H9 (cell line): Measurements from ENCODE around the gene MYO1D. TPM values are rescaled to one million over a fixed set of nuclear protein-coding genes. Genes with fewer than 3 reads are reported as not detected.

Experiments
- DNase-seq: peaks from one replicate; pipeline ENCODE4 v3.0.0-alpha.2; 2017
- H2AFZ ChIP-seq: one replicate; pipeline ENCODE4 v1.6.1; 2013; ENCODE audit warnings: mild to moderate bottlenecking, low read length, control low read depth, moderate library complexity
- H2AK5ac ChIP-seq: 2 replicates; pipeline ENCODE4 v1.6.1; 2013; ENCODE audit warnings: low read length, control low read depth, mixed read lengths; ENCODE audit not compliant: insufficient read length
- H2BK120ac ChIP-seq: one replicate; pipeline ENCODE4 v1.6.1; 2013; ENCODE audit warnings: low read depth, mild to moderate bottlenecking, low read length, control low read depth, inconsistent platforms; ENCODE audit not compliant: poor library complexity, severe bottlenecking
- H2BK12ac ChIP-seq: 2 replicates; pipeline ENCODE4 v1.6.1; 2013; ENCODE audit warnings: low read length, control low read depth, mixed read lengths, low read depth; ENCODE audit not compliant: insufficient read length
- H2BK15ac ChIP-seq: 2 replicates; pipeline ENCODE4 v1.6.1; 2013; ENCODE audit warnings: low read depth, low read length, control low read depth
- H2BK20ac ChIP-seq: one replicate; pipeline ENCODE4 v1.6.1; 2013; ENCODE audit warnings: low read depth, mild to moderate bottlenecking, low read length, control low read depth, inconsistent platforms; ENCODE audit not compliant: poor library complexity, severe bottlenecking
- H2BK5ac ChIP-seq: 2 replicates; pipeline ENCODE4 v1.6.1; 2013; ENCODE audit warnings: low read length, control low read depth, mixed read lengths; ENCODE audit not compliant: insufficient read length
- H3K14ac ChIP-seq: 2 replicates; pipeline ENCODE4 v1.6.1; 2013; ENCODE audit warnings: low read length, control low read depth; ENCODE audit not compliant: insufficient read depth
- H3K18ac ChIP-seq: 2 replicates; pipeline ENCODE4 v1.6.1; 2013; ENCODE audit warnings: low read depth, mild to moderate bottlenecking, mixed read lengths, low read length, control low read depth; ENCODE audit not compliant: insufficient read length
- H3K23ac ChIP-seq: 2 replicates; pipeline ENCODE4 v1.6.1; 2013; ENCODE audit warnings: low read length, control low read depth, mixed read lengths, low read depth; ENCODE audit not compliant: insufficient read length
- H3K23me2 ChIP-seq: 2 replicates; pipeline ENCODE4 v1.6.1; 2013; ENCODE audit warnings: low read depth, mild to moderate bottlenecking, mixed read lengths, low read length, control low read depth; ENCODE audit not compliant: insufficient read length, poor library complexity, severe bottlenecking
- H3K27ac ChIP-seq: 2 replicates; pipeline ENCODE4 v1.5.1; 2013; ENCODE audit warnings: low read length, control low read depth, mixed read lengths, low read depth; ENCODE audit not compliant: insufficient read length
- H3K27me3 ChIP-seq: 2 replicates; pipeline ENCODE4 v1.6.1; 2013; ENCODE audit warnings: low read length, control low read depth, inconsistent platforms; ENCODE audit not compliant: insufficient read depth
- H3K4ac ChIP-seq: 2 replicates; pipeline ENCODE4 v1.6.1; 2013; ENCODE audit warnings: low read depth, mild to moderate bottlenecking, control low read depth, inconsistent platforms, low read length, moderate library complexity
- H3K4me1 ChIP-seq: 2 replicates; pipeline ENCODE4 v1.6.1; 2013; ENCODE audit warnings: low read length, control low read depth, inconsistent platforms; ENCODE audit not compliant: insufficient read depth
- H3K4me2 ChIP-seq: 2 replicates; pipeline ENCODE4 v1.6.1; 2013; ENCODE audit warnings: low read length, control low read depth, mixed read lengths; ENCODE audit not compliant: insufficient read length, insufficient read depth
- H3K56ac ChIP-seq: 2 replicates; pipeline ENCODE4 v1.6.1; 2013; ENCODE audit warnings: low read depth, mild to moderate bottlenecking, mixed read lengths, low read length, control low read depth; ENCODE audit not compliant: insufficient read length
- H3K79me1 ChIP-seq: 2 replicates; pipeline ENCODE4 v1.6.1; 2013; ENCODE audit warnings: low read depth, mild to moderate bottlenecking, moderate library complexity, low read length, control low read depth, inconsistent platforms; ENCODE audit not compliant: insufficient read depth, poor library complexity, severe bottlenecking
- H3K79me2 ChIP-seq: 2 replicates; pipeline ENCODE4 v1.6.1; 2013; ENCODE audit warnings: low read length, control low read depth, inconsistent platforms; ENCODE audit not compliant: insufficient read depth
- H3K9ac ChIP-seq: 2 replicates; pipeline ENCODE4 v1.6.1; 2013; ENCODE audit warnings: low read length, control low read depth, mixed read lengths; ENCODE audit not compliant: insufficient read length; ENCODE audit errors: extremely low read depth
- H3K9me3 ChIP-seq: one replicate; pipeline ENCODE4 v1.6.1; 2013; ENCODE audit warnings: low read depth, low read length, inconsistent platforms; ENCODE audit not compliant: control insufficient read depth
- H3T11ph ChIP-seq: one replicate; pipeline ENCODE4 v1.6.1; 2013; ENCODE audit warnings: mild to moderate bottlenecking, low read length, control low read depth, inconsistent platforms
- H4K20me1 ChIP-seq: one replicate; pipeline ENCODE4 v1.6.1; 2013; ENCODE audit not compliant: control insufficient read depth, insufficient read length, insufficient read depth
- H4K5ac ChIP-seq: 2 replicates; pipeline ENCODE4 v1.6.1; 2013; ENCODE audit warnings: low read depth, mild to moderate bottlenecking, mixed read lengths, low read length, control low read depth; ENCODE audit not compliant: insufficient read length
- H4K8ac ChIP-seq: replicated peaks from 2 replicates; pipeline ENCODE4 v1.6.1; 2013; ENCODE audit warnings: low read length, control low read depth, mixed read lengths, low read depth; ENCODE audit not compliant: insufficient read length
- H4K91ac ChIP-seq: 2 replicates; pipeline ENCODE4 v1.6.1; 2013; ENCODE audit warnings: low read depth, mild to moderate bottlenecking, moderate library complexity, mixed read lengths, low read length, control low read depth; ENCODE audit not compliant: insufficient read length
- H3K27ac Mint-ChIP-seq, 3 experiments: 2 replicates in 2 of 3; 3 replicates in 1 of 3; pipeline ENCODE4 v1.8.0; 2020 to 2021; ENCODE audit warnings: mixed read lengths in 3 of 3, mild to moderate bottlenecking in 1 of 3, moderate library complexity in 1 of 3
- H3K27me3 Mint-ChIP-seq: 2 replicates; pipeline ENCODE4 v1.8.0; 2021; ENCODE audit warnings: low read depth, mild to moderate bottlenecking, moderate library complexity, mixed read lengths
- H3K36me3 Mint-ChIP-seq, 3 experiments: 2 replicates in 2 of 3; 3 replicates in 1 of 3; pipeline ENCODE4 v1.8.0; 2020 to 2021; ENCODE audit warnings: low read depth in 3 of 3, mixed read lengths in 3 of 3; ENCODE audit not compliant: insufficient read depth in 1 of 3
- H3K4me1 Mint-ChIP-seq, 2 experiments: 2 replicates each; pipeline ENCODE4 v1.8.0; 2020; ENCODE audit warnings: mixed read lengths in 2 of 2
- H3K4me3 Mint-ChIP-seq, 2 experiments: 2 replicates in 1 of 2; 3 replicates in 1 of 2; pipeline ENCODE4 v1.8.0; 2020 to 2021; ENCODE audit warnings: mild to moderate bottlenecking in 2 of 2, mixed read lengths in 2 of 2, moderate library complexity in 1 of 2
- H3K9me3 Mint-ChIP-seq, 2 experiments: 2 replicates in 1 of 2; 3 replicates in 1 of 2; pipeline ENCODE4 v1.8.0; 2020; ENCODE audit warnings: mild to moderate bottlenecking in 2 of 2, mixed read lengths in 2 of 2, moderate library complexity in 1 of 2
- CTCF ChIP-seq: fragments of 200-600 bp; sonication (generic); conservative IDR thresholded peaks from 3 replicates; pipeline ENCODE4 v1.8.0; 2021; ENCODE audit warnings: antibody characterized with exemption, mild to moderate bottlenecking
- WGBS: extraction: QIAGEN DNeasy Blood & Tissue Kit; methylation state at CpG from one replicate; pipeline ENCODE4 v1.1.7; 2013; ENCODE audit warnings: missing lambda C conversion rate, low lambda C conversion rate, mixed read lengths; ENCODE audit not compliant: insufficient read length; ENCODE audit errors: extremely low coverage; 5-methylcytosine and 5-hydroxymethylcytosine counted together
- total RNA-seq: library from RNA; stranded (reverse); gene quantifications from 2 replicates; pipeline ENCODE4 v1.2.1, GENCODE V29; 2021

The MYO1D gene
- total RNA-seq, 1 experiment from 2014 or later = 19.0 TPM

- Histone ChIP-seq H3K27ac (no peak overlapping the region), H3K56ac (no peak overlapping the region), H3K27me3 (no peaks in the 10 kb centered on the region), H4K8ac (no peak overlapping the region), H3T11ph (no peak overlapping the region), H3K23me2 (no peaks in the 10 kb centered on the region), H3K79me1 (no peaks in the 10 kb centered on the region), H2BK12ac (no peak overlapping the region), H2AK5ac (no peak overlapping the region), H3K79me2 (no peaks in the 10 kb centered on the region), H2BK5ac (no peak overlapping the region), H3K4ac (no peak overlapping the region), H3K23ac (no peak overlapping the region), H3K4me2 (no peak overlapping the region), H4K5ac (no peak overlapping the region), H3K9ac (no peak overlapping the region), H3K9me3 (no peaks in the 10 kb centered on the region), H2BK20ac (no peak overlapping the region), H2BK15ac (no peak overlapping the region), H2AFZ (no peak overlapping the region), H3K4me1 (peaks cover 4% of the 10 kb centered on the region; the same call in 1 of the 2 replicates), H2BK120ac (no peak overlapping the region), H3K14ac (no peak overlapping the region), H3K18ac (no peak overlapping the region), H4K20me1 (no peaks in the 10 kb centered on the region), H4K91ac (no peak overlapping the region)
- no peak for TF ChIP-seq CTCF
- Mint-ChIP-seq H3K27me3 (no peaks in the 10 kb centered on the region; the same call in 1 of the 2 replicates), H3K4me3 (no peak overlapping the region), H3K36me3 (no peaks in the 10 kb centered on the region; a peak in 2 of 7 replicates), H3K4me1 (peaks cover 21 to 25% of the 10 kb centered on the region in 2 experiments), H3K27ac (no peak overlapping the region), H3K9me3 (no peaks in the 10 kb centered on the region)
- WGBS = no CpG with 5 or more reads among the region's 7 CpGs
- no peak for DNase-seq
Observed at GRCh38 chr17:32913593-32913992, 36.7 kb upstream of the MYO1D start.
